ENCODE data around the gene METAP1D.

- no peak for TF ChIP-seq JUN (CRISPR knock-in tag; IDR thresholded peaks at IDR 0.05)
- no peak for TF ChIP-seq USF2 (CRISPR knock-in tag; IDR thresholded peaks at IDR 0.05)
Measured at GRCh38 chr2:172099472-172100079, 99.8 kb downstream of the METAP1D start.

Data from WTC11 (cell line).